Testis (tissue), 3 donors: ENCODE data around the gene NRCAM. TPM values are rescaled to one million over a fixed set of nuclear protein-coding genes. Genes with fewer than 3 reads are reported as not detected.

Experiments used
- DNase-seq: peaks from one replicate; pipeline ENCODE4 v3.0.0-alpha.2; 2019
- H3K27ac ChIP-seq, 2 donors: fragments of 200-600 bp; sonication (generic); one replicate each; pipeline ENCODE4 v1.5.1; 2019
- H3K27me3 ChIP-seq: fragments of 200-600 bp; sonication (generic); one replicate; pipeline ENCODE4 v1.5.1; 2019
- H3K36me3 ChIP-seq: fragments of 200-600 bp; sonication (generic); one replicate; pipeline ENCODE4 v1.5.1; 2017; ENCODE audit warnings: low read depth; ENCODE audit errors: missing control alignments
- H3K4me1 ChIP-seq: fragments of 200-600 bp; sonication (generic); one replicate; pipeline ENCODE4 v1.5.1; 2019
- H3K4me3 ChIP-seq, 2 donors: fragments of 200-600 bp; sonication (generic); one replicate each; pipeline ENCODE4 v1.5.1; 2017 to 2019
- H3K9me3 ChIP-seq: fragments of 200-600 bp; sonication (generic); one replicate; pipeline ENCODE4 v1.5.1; 2017
- CTCF ChIP-seq, 3 experiments: fragments of 450-650 bp in 2 of 3; fragments of 200-600 bp in 1 of 3; sonication (generic) in 1 of 3; IDR thresholded peaks; one replicate each; pipeline ENCODE4 v1.5.1; 2016 to 2019; ENCODE audit warnings: antibody characterized with exemption in 3 of 3, mild to moderate bottlenecking in 2 of 3, moderate library complexity in 1 of 3
- POLR2A ChIP-seq: fragments of 450-650 bp; IDR thresholded peaks from one replicate; pipeline ENCODE4 v1.6.1; 2017; ENCODE audit warnings: antibody characterized with exemption, mild to moderate bottlenecking, moderate library complexity
- whole genome bisulfite sequencing, 2 donors: methylation state at CpG; one replicate each; pipeline ENCODE4 v1.1.5; 2018; 5-methylcytosine and 5-hydroxymethylcytosine counted together
- intact Hi-C: fragments of 100-400 bp; cut with DNase I; formaldehyde crosslinking; loops from one replicate; pipeline ENCODE4 v1.15.1; 2023; ENCODE audit warnings: low total_unique reads
- polyA plus RNA-seq: library from polyadenylated mRNA; stranded (reverse); fragments of 350-450 nt; fragmentation: Illumina TruSeq; extraction: RNeasy Lipid Tissue Mini Kit (QIAGEN cat#74804); gene quantifications from one replicate; pipeline ENCODE4 v1.2.3, GENCODE V29; 2014; ENCODE audit warnings: low read depth, low replicate concordance; ENCODE audit not compliant: insufficient read depth
- total RNA-seq, 2 donors: library from RNA; depleted of rRNA; stranded (reverse); fragments of >200 nt; gene quantifications; one replicate each; pipeline ENCODE4 v1.2.3, GENCODE V29; 2016

Gene NRCAM
- total and polyA plus RNA-seq, 3 donors from 2014 or later = 7.4 to 11.4 (median 7.6) TPM

- Histone ChIP-seq H3K36me3 (no peaks in the 10 kb centered on the region), H3K27me3 (no peaks in the 10 kb centered on the region), H3K9me3 (no peaks in the 10 kb centered on the region), H3K27ac (no peak overlapping the region), H3K4me3 (no peak overlapping the region), H3K4me1 (no peaks in the 10 kb centered on the region)
- intact Hi-C loops = no loop called here
- 65 to 68% methylated on average over 11 of the region's 11 CpGs for WGBS, 2 donors
- DNase-seq = no peak
- TF ChIP-seq CTCF (IDR thresholded peaks at IDR 0.05) (no peak), POLR2A (no peak)
These were observed 7.4 kb downstream of the NRCAM start for GRCh38 chr7:108448584-108449505.

- H3K27me3 ChIP-seq = no peaks in the 10 kb centered on the region
- no peak overlapping the region for H3K27ac ChIP-seq
- TF ChIP-seq CTCF (IDR thresholded peaks at IDR 0.05) = no peak
- TF ChIP-seq POLR2A = no peak
- no peak for DNase-seq
- H3K4me1 ChIP-seq = no peaks in the 10 kb centered on the region
- no peaks in the 10 kb centered on the region for H3K9me3 ChIP-seq
- intact Hi-C loops = no loop called here
- H3K36me3 ChIP-seq = no peaks in the 10 kb centered on the region
- 80 to 83% methylated on average over 5 of the region's 5 CpGs for WGBS, 2 donors
- H3K4me3 ChIP-seq = no peak overlapping the region
These were observed 14.1 kb downstream of the NRCAM start for GRCh38 chr7:108442039-108442568.

GRCh38 chr7:108441392-108441955, 14.8 kb downstream of the NRCAM start:
- intact Hi-C loops = no loop called here
- Histone ChIP-seq H3K27ac (no peak overlapping the region), H3K36me3 (no peaks in the 10 kb centered on the region), H3K4me3 (no peak overlapping the region), H3K9me3 (no peaks in the 10 kb centered on the region), H3K4me1 (no peaks in the 10 kb centered on the region), H3K27me3 (no peaks in the 10 kb centered on the region)
- 72 to 76% methylated on average over 4 of the region's 4 CpGs for WGBS, 2 donors
- TF ChIP-seq POLR2A (no peak), CTCF (IDR thresholded peaks at IDR 0.05) (no peak)
- DNase-seq = no peak

GRCh38 chr7:108440613-108441012, 15.6 kb downstream of the NRCAM start:
- WGBS, 2 donors = 54 to 61% methylated on average over 3 of the region's 3 CpGs

GRCh38 chr7:108436906-108437305, 19.3 kb downstream of the NRCAM start:
- 95 to 96% methylated on average over 3 of the region's 3 CpGs for WGBS, 2 donors
- no peak overlapping the region for H3K27ac ChIP-seq
- intact Hi-C loops = no loop called here
- TF ChIP-seq POLR2A (no peak), CTCF (IDR thresholded peaks at IDR 0.05) (no peak)
- H3K27me3 ChIP-seq = no peaks in the 10 kb centered on the region
- no peak overlapping the region for H3K4me3 ChIP-seq
- no peak for DNase-seq
- H3K9me3 ChIP-seq = no peaks in the 10 kb centered on the region
- no peaks in the 10 kb centered on the region for H3K4me1 ChIP-seq
- no peaks in the 10 kb centered on the region for H3K36me3 ChIP-seq

More at GRCh38 chr7:108440613-108441012, 15.6 kb downstream of the NRCAM start:
- DNase-seq = no peak
- intact Hi-C loops = no loop called here
- Histone ChIP-seq H3K9me3 (no peaks in the 10 kb centered on the region), H3K27ac (no peak overlapping the region), H3K4me3 (no peak overlapping the region), H3K36me3 (no peaks in the 10 kb centered on the region), H3K27me3 (no peaks in the 10 kb centered on the region), H3K4me1 (no peaks in the 10 kb centered on the region)
- no peak for TF ChIP-seq POLR2A
